IMR-90 (cell line): Measurements from ENCODE around the gene FAM199X. TPM values are rescaled to one million over a fixed set of nuclear protein-coding genes. Genes with fewer than 3 reads are reported as not detected.

ENCODE experiments used
- ATAC-seq: fragments of 200-7000 bp; cut with Tn5 transposase; 2 replicates; pipeline ENCODE4 v1.9.1; 2020; ENCODE audit warnings: low read depth, mild to moderate bottlenecking, moderate library complexity
- BruUV-seq: library from RNA; stranded (reverse); fragments of 400-500 nt; replicated peaks from 2 replicates; lab custom pipeline; 2021; lab: Mats Ljungman, UMichigan
- CTCF ChIA-PET: fragments of 300-600 bp; formaldehyde crosslinking; extraction: SDS; loops from one replicate; lab custom pipeline; 2021; ENCODE audit warnings: antibody characterized with exemption; lab: Yijun Ruan, JAX
- POLR2A ChIA-PET: fragments of 300-600 bp; sonication (Branson Sonifier 250); formaldehyde crosslinking; loops from one replicate; lab custom pipeline; 2022; ENCODE audit warnings: antibody characterized with exemption; ENCODE audit not compliant: unreplicated experiment; lab: Charles Lee
- DNase-seq: peaks from one replicate; pipeline ENCODE4 v3.0.0; 2013
- H2AFZ ChIP-seq: replicated peaks from 2 replicates; pipeline ENCODE3; 2013; ENCODE audit warnings: low read length, mild to moderate bottlenecking; ENCODE audit not compliant: poor library complexity
- H2AK5ac ChIP-seq: 2 replicates; pipeline ENCODE4 v1.6.1; 2013; ENCODE audit warnings: low read depth, low read length, inconsistent platforms
- H2AK9ac ChIP-seq: replicated peaks from 2 replicates; pipeline ENCODE3; 2013; ENCODE audit warnings: mild to moderate bottlenecking, low read depth, low read length, moderate library complexity; ENCODE audit not compliant: poor library complexity
- H2BK120ac ChIP-seq: 2 replicates; pipeline ENCODE4 v1.6.1; 2013; ENCODE audit warnings: low read depth, low read length, inconsistent platforms
- H2BK15ac ChIP-seq: 3 replicates; pipeline ENCODE4 v1.6.1; 2013; ENCODE audit warnings: low read depth, low read length, inconsistent platforms
- H2BK20ac ChIP-seq: 2 replicates; pipeline ENCODE4 v1.6.1; 2013; ENCODE audit warnings: low read depth, mild to moderate bottlenecking, inconsistent platforms, low read length, moderate library complexity
- H2BK5ac ChIP-seq: 2 replicates; pipeline ENCODE4 v1.6.1; 2013; ENCODE audit warnings: mild to moderate bottlenecking, low read depth, low read length, inconsistent platforms; ENCODE audit not compliant: poor library complexity, severe bottlenecking
- H3K14ac ChIP-seq: replicated peaks from 2 replicates; pipeline ENCODE4 v1.6.1; 2013; ENCODE audit warnings: low read depth, low read length, inconsistent platforms
- H3K18ac ChIP-seq: 2 replicates; pipeline ENCODE4 v1.6.1; 2013; ENCODE audit warnings: low read depth, low read length, control low read depth
- H3K23ac ChIP-seq: 2 replicates; pipeline ENCODE4 v1.6.1; 2013; ENCODE audit warnings: low read depth, low read length, inconsistent platforms
- H3K27ac ChIP-seq: 2 replicates; pipeline ENCODE4 v1.5.1; 2013; ENCODE audit warnings: mild to moderate bottlenecking, control low read depth, low read length; ENCODE audit not compliant: insufficient read depth
- H3K27me3 ChIP-seq: 2 replicates; pipeline ENCODE4 v1.6.1; 2013; ENCODE audit warnings: low read length; ENCODE audit not compliant: control insufficient read depth, insufficient read depth
- H3K36me3 ChIP-seq: 2 replicates; pipeline ENCODE4 v1.6.1; 2013; ENCODE audit warnings: low read length, mixed read lengths; ENCODE audit not compliant: control insufficient read depth, insufficient read depth
- H3K4ac ChIP-seq: 2 replicates; pipeline ENCODE4 v1.6.1; 2013; ENCODE audit warnings: low read depth, low read length, inconsistent platforms
- H3K4me1 ChIP-seq: 2 replicates; pipeline ENCODE4 v1.6.1; 2013; ENCODE audit warnings: low read length, mixed read lengths; ENCODE audit not compliant: control insufficient read depth, insufficient read depth
- H3K4me2 ChIP-seq: 2 replicates; pipeline ENCODE4 v1.6.1; 2013; ENCODE audit warnings: low read depth, mild to moderate bottlenecking, control low read depth, low read length, moderate library complexity
- H3K4me3 ChIP-seq: 2 replicates; pipeline ENCODE4 v1.5.1; 2013; ENCODE audit warnings: low read depth, mild to moderate bottlenecking, control low read depth, low read length, moderate library complexity; ENCODE audit not compliant: insufficient read depth
- H3K56ac ChIP-seq: 2 replicates; pipeline ENCODE4 v1.6.1; 2013; ENCODE audit warnings: low read length, inconsistent platforms; ENCODE audit not compliant: insufficient read depth; ENCODE audit errors: extremely low read depth
- H3K79me1 ChIP-seq, 2 experiments: 2 replicates each; pipeline ENCODE4 v1.6.1; 2013; ENCODE audit warnings: low read length in 2 of 2, inconsistent platforms in 1 of 2, low read depth in 1 of 2
- H3K9ac ChIP-seq: 2 replicates; pipeline ENCODE4 v1.6.1; 2013; ENCODE audit warnings: low read depth, low read length, control low read depth
- H3K9me1 ChIP-seq: 2 replicates; pipeline ENCODE4 v1.6.1; 2013; ENCODE audit warnings: low read length, inconsistent platforms; ENCODE audit not compliant: insufficient read depth
- H3K9me3 ChIP-seq: 2 replicates; pipeline ENCODE4 v1.6.1; 2013; ENCODE audit warnings: low read length; ENCODE audit not compliant: control insufficient read depth, insufficient read depth
- H4K20me1 ChIP-seq: 2 replicates; pipeline ENCODE4 v1.6.1; 2013; ENCODE audit warnings: low read length, inconsistent platforms; ENCODE audit not compliant: insufficient read depth
- H4K5ac ChIP-seq: 2 replicates; pipeline ENCODE4 v1.6.1; 2013; ENCODE audit warnings: mild to moderate bottlenecking, low read depth, low read length, control low read depth
- H4K8ac ChIP-seq, 2 experiments: 2 replicates each; pipeline ENCODE4 v1.6.1; 2013; ENCODE audit warnings: low read depth in 2 of 2, low read length in 2 of 2, control low read depth in 1 of 2, inconsistent platforms in 1 of 2
- H4K91ac ChIP-seq: 2 replicates; pipeline ENCODE4 v1.6.1; 2013; ENCODE audit warnings: low read depth, low read length, inconsistent platforms; ENCODE audit not compliant: insufficient read depth
- BHLHE40 ChIP-seq: fragments of 150-350 bp; IDR thresholded peaks from 2 replicates; pipeline ENCODE4 v1.6.1; 2016; ENCODE audit warnings: mild to moderate bottlenecking, low read depth, low read length
- CEBPB ChIP-seq: IDR thresholded peaks from 2 replicates; pipeline ENCODE4 v1.6.1; 2012; ENCODE audit warnings: low read depth, low read length, improper control_type of control experiment
- FOS ChIP-seq: fragments of 150-350 bp; IDR thresholded peaks from 2 replicates; pipeline ENCODE4 v1.6.1; 2016; ENCODE audit warnings: low read depth, low read length
- MAFK ChIP-seq: IDR thresholded peaks from 2 replicates; pipeline ENCODE4 v1.6.1; 2012; ENCODE audit warnings: low read depth, low read length, improper control_type of control experiment
- MXI1 ChIP-seq: IDR thresholded peaks from 2 replicates; pipeline ENCODE4 v1.6.1; 2012; ENCODE audit warnings: low read depth, mild to moderate bottlenecking, low read length, moderate library complexity, borderline replicate concordance
- RCOR1 ChIP-seq: IDR thresholded peaks from 2 replicates; pipeline ENCODE4 v1.6.1; 2012; ENCODE audit warnings: mild to moderate bottlenecking, low read length, improper control_type of control experiment; ENCODE audit not compliant: insufficient replicate concordance
- USF2 ChIP-seq: fragments of 150-350 bp; IDR thresholded peaks from 2 replicates; pipeline ENCODE4 v1.6.1; 2017; ENCODE audit warnings: mild to moderate bottlenecking, antibody characterized with exemption, low read length, low read depth
- whole genome bisulfite sequencing, 2 experiments: methylation state at CpG; one replicate each; pipeline versions ENCODE4 v1.1.5 to v1.1.7; 2013; ENCODE audit warnings: missing lambda C conversion rate in 2 of 2; ENCODE audit not compliant: insufficient read length in 1 of 2; ENCODE audit errors: extremely low coverage in 2 of 2; 5-methylcytosine and 5-hydroxymethylcytosine counted together
- dilution Hi-C: fragments of 300-500 bp; cut with HindIII; formaldehyde crosslinking; loops from one replicate; pipeline ENCODE4 v1.14.3; 2018; ENCODE audit warnings: low sequenced_read_pairs; ENCODE audit not compliant: unreplicated experiment
- in situ Hi-C: fragments of 300-500 bp; cut with MboI; formaldehyde crosslinking; loops from 3 replicates; pipeline ENCODE4 v1.14.3; 2019; ENCODE audit warnings: low sequenced_read_pairs, inconsistent platforms, mixed read lengths
- intact Hi-C: fragments of 100-400 bp; cut with micrococcal nuclease; formaldehyde crosslinking; loops from 2 replicates; pipeline ENCODE4 v1.10.0; 2022
- polyA plus RNA-seq, 3 experiments: library from polyadenylated mRNA; depleted of rRNA; stranded (reverse); fragments of >200 nt; gene quantifications; 2 replicates each; pipeline ENCODE4 v1.2.3, GENCODE V29; 2012; ENCODE audit warnings: low replicate concordance in 1 of 3
- total RNA-seq: library from RNA; depleted of rRNA; stranded (reverse); fragments of >200 nt; gene quantifications from 2 replicates; pipeline ENCODE4 v1.2.3, GENCODE V29; 2012
- TF ChIP-seq, protein P1 (sequence below): fragments of 150-350 bp; IDR thresholded peaks from 2 replicates; pipeline ENCODE4 v1.6.1; 2016; ENCODE audit warnings: low read depth, mild to moderate bottlenecking, low read length, moderate library complexity, borderline replicate concordance
- TF ChIP-seq, protein P2 (sequence below): conservative IDR thresholded peaks from 2 replicates; pipeline ENCODE4 v1.5.1; 2012; ENCODE audit warnings: mild to moderate bottlenecking, low read depth, low read length, improper control_type of control experiment

The FAM199X gene
- total and polyA plus RNA-seq, 2 of the 4 experiments (the other 2 are of a cell fraction): 4.0 to 13.8 TPM

DNA sequence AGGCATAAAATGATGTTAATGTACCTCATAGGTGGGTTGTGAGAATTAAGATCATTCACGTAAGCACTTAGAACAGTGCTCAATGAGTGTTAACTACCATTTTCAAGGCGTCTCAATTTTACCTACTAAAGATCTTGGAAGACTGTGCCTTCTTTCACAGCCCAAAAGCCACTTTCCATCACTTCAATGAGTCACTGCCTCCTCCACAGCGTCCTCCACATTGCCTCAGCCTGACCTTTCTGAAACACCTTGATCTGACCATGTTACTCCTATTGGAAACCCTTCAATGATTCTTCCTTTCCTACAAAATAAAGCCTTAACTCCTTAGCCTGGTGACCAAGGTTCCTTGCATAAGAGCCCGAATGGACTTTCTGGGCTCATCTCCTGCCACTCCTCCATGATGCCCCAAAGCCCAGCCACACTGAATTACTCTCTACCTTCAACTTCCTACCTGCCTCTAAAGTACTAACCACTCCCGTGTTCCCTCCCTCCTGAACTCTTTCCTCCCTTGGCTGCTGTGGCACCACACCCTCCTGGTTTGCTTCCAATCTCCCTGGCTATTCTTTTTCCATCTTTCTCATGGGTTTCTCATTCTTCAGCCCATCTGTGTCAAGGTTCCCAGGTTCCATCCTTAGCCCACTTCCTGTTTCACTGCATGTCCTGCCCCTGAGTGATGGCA, 31.5 kb upstream of the FAM199X start:
- Histone ChIP-seq H3K9me3 (no peaks in the 10 kb centered on the region), H3K9ac (no peak overlapping the region), H3K4ac (no peak overlapping the region), H2BK5ac (no peak overlapping the region), H2AK5ac (no peak overlapping the region), H4K5ac (no peak overlapping the region), H4K91ac (no peak overlapping the region), H3K27me3 (peaks cover 2% of the 10 kb centered on the region; the same call in 1 of the 2 replicates), H3K36me3 (no peaks in the 10 kb centered on the region), H4K8ac (peak overlapping the region in 1 of 2 experiments; percentile 23; a peak in 2 of 4 replicates), H2AFZ (no peak overlapping the region), H3K9me1 (0 out of 2 replicates have a peak, but pooled peaks cover 4% of the 10 kb centered on the region), H3K18ac (no peak overlapping the region), H3K23ac (no peak overlapping the region), H2BK20ac (no peak overlapping the region), H4K20me1 (no peaks in the 10 kb centered on the region), H3K27ac (no peak overlapping the region), H3K4me1 (peaks cover 2% of the 10 kb centered on the region; the same call in 1 of the 2 replicates), H2BK15ac (no peak overlapping the region), H3K79me1 (0 out of 4 replicates have a peak, but pooled peaks cover 0 to 11% of the 10 kb centered on the region in 2 experiments), H3K14ac (no peak overlapping the region), H2BK120ac (no peak overlapping the region), H3K56ac (no peak overlapping the region), H3K4me2 (no peak overlapping the region), H2AK9ac (no peak overlapping the region), H3K4me3 (no peak overlapping the region)
- POLR2A ChIA-PET: no interaction called here
- intact Hi-C loops (loop anchor here (5.0 kb wide), 1 partner anchor 447 kb away; the partner anchor contains the start of gene MORF4L2), dilution Hi-C loops (no loop called here), in situ Hi-C loops (loop anchor here (25.0 kb wide), 2 partner anchors 447 to 597 kb away; partner anchors contain the start of gene MORF4L2)
- WGBS, 2 experiments: 37% methylated on average over 4 of the region's 5 CpGs; no CpG with 5 or more reads in 1 of the 2 experiments
- CTCF ChIA-PET: no interaction called here
- BruUV-seq: no TSS peak
- TF ChIP-seq, protein P1, sequence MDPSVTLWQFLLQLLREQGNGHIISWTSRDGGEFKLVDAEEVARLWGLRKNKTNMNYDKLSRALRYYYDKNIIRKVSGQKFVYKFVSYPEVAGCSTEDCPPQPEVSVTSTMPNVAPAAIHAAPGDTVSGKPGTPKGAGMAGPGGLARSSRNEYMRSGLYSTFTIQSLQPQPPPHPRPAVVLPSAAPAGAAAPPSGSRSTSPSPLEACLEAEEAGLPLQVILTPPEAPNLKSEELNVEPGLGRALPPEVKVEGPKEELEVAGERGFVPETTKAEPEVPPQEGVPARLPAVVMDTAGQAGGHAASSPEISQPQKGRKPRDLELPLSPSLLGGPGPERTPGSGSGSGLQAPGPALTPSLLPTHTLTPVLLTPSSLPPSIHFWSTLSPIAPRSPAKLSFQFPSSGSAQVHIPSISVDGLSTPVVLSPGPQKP: no peak
- TF ChIP-seq CEBPB: no peak
- no peak for TF ChIP-seq BHLHE40
- TF ChIP-seq, protein P2, sequence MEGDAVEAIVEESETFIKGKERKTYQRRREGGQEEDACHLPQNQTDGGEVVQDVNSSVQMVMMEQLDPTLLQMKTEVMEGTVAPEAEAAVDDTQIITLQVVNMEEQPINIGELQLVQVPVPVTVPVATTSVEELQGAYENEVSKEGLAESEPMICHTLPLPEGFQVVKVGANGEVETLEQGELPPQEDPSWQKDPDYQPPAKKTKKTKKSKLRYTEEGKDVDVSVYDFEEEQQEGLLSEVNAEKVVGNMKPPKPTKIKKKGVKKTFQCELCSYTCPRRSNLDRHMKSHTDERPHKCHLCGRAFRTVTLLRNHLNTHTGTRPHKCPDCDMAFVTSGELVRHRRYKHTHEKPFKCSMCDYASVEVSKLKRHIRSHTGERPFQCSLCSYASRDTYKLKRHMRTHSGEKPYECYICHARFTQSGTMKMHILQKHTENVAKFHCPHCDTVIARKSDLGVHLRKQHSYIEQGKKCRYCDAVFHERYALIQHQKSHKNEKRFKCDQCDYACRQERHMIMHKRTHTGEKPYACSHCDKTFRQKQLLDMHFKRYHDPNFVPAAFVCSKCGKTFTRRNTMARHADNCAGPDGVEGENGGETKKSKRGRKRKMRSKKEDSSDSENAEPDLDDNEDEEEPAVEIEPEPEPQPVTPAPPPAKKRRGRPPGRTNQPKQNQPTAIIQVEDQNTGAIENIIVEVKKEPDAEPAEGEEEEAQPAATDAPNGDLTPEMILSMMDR: no peak
- no peak for TF ChIP-seq MAFK
- no peak for TF ChIP-seq FOS
- no peak for TF ChIP-seq MXI1
- no peak for TF ChIP-seq RCOR1
- TF ChIP-seq USF2: no peak
- no peak for DNase-seq
- no peak for ATAC-seq
